GM12878 (cell line): ENCODE measurements around the gene OS9. TPM values are rescaled to one million over a fixed set of nuclear protein-coding genes. Genes with fewer than 3 reads are reported as not detected.
A peak's percentile ranks its signal among the peaks of the same experiment; 100 is the strongest.

Source experiments
- ATAC-seq: fragments of 200-7000 bp; cut with Tn5 transposase; 3 replicates; pipeline ENCODE4 v1.9.1; 2020; ENCODE audit warnings: mild to moderate bottlenecking, moderate library complexity
- BruUV-seq: library from RNA; stranded (reverse); fragments of 400-500 nt; replicated peaks from 2 replicates; lab custom pipeline; 2021; lab: Mats Ljungman, UMichigan
- CTCF ChIA-PET: fragments of 300-600 bp; sonication (Branson Sonifier 250); formaldehyde crosslinking; extraction: SDS; loops from one replicate; lab custom pipeline; 2021; ENCODE audit warnings: inconsistent platforms; lab: Yijun Ruan, JAX
- POLR2A ChIA-PET: fragments of 350-600 bp; formaldehyde crosslinking; extraction: SDS; loops from one replicate; lab custom pipeline; 2021; ENCODE audit warnings: inconsistent platforms; lab: Charles Lee
- RAD21 ChIA-PET: fragments of 300-600 bp; sonication (Branson Sonifier 250); formaldehyde crosslinking; loops from one replicate; lab custom pipeline; 2023; ENCODE audit warnings: antibody characterized with exemption; ENCODE audit not compliant: unreplicated experiment; lab: Charles Lee
- SMC1A ChIA-PET: fragments of 300-600 bp; sonication (Branson Sonifier 250); formaldehyde crosslinking; loops from one replicate; lab custom pipeline; 2023; ENCODE audit not compliant: unreplicated experiment, uncharacterized antibody; lab: Charles Lee
- DNase-seq: peaks from one replicate; pipeline ENCODE4 v3.0.0-alpha.2; 2011; ENCODE audit warnings: low read depth, low spot score
- FAIRE-seq: peaks from 3 replicates; lab custom pipeline; 2011; peaks lifted over from hg19 to GRCh38; lab: Jason Lieb, UNC
- H2AFZ ChIP-seq: 2 replicates; pipeline ENCODE4 v1.6.0; 2011; ENCODE audit warnings: low read depth, low read length, control low read depth; ENCODE audit not compliant: control insufficient read depth
- H3K27ac ChIP-seq: 2 replicates; pipeline ENCODE4 v1.5.1; 2011; ENCODE audit warnings: control low read depth; ENCODE audit not compliant: control insufficient read depth, insufficient read depth
- H3K27me3 ChIP-seq, 2 experiments: replicated peaks in 1 of 2; 2 replicates each; pipeline versions ENCODE4 v1.6.0 to v1.6.1; 2011; ENCODE audit warnings: low read length in 1 of 2; ENCODE audit not compliant: control insufficient read depth in 2 of 2, insufficient read depth in 2 of 2
- H3K36me3 ChIP-seq, 2 experiments: 2 replicates each; pipeline ENCODE4 v1.5.1; 2011; ENCODE audit warnings: low read length in 1 of 2; ENCODE audit not compliant: control insufficient read depth in 2 of 2, insufficient read depth in 2 of 2
- H3K4me1 ChIP-seq: 2 replicates; pipeline ENCODE4 v1.6.1; 2011; ENCODE audit warnings: mild to moderate bottlenecking, low read length, moderate library complexity, mixed read lengths; ENCODE audit not compliant: control insufficient read depth, insufficient read depth
- H3K4me2 ChIP-seq: 2 replicates; pipeline ENCODE4 v1.6.0; 2011; ENCODE audit warnings: control low read depth; ENCODE audit not compliant: control insufficient read depth, insufficient read depth
- H3K4me3 ChIP-seq: fragments of 200-600 bp; sonication (generic); 2 replicates; pipeline ENCODE4 v1.5.1; 2016
- H3K79me2 ChIP-seq: 2 replicates; pipeline ENCODE4 v1.6.0; 2011; ENCODE audit warnings: low read length; ENCODE audit not compliant: control insufficient read depth, insufficient read depth
- H3K9ac ChIP-seq: 2 replicates; pipeline ENCODE4 v1.8.0; 2011; ENCODE audit warnings: low read length, control low read depth, mixed read lengths; ENCODE audit not compliant: control insufficient read depth, insufficient read depth
- H3K9me3 ChIP-seq: replicated peaks from 3 replicates; pipeline ENCODE4 v1.5.1; 2011; ENCODE audit warnings: mild to moderate bottlenecking, low read length; ENCODE audit not compliant: control insufficient read depth, insufficient read depth
- H4K20me1 ChIP-seq: 2 replicates; pipeline ENCODE4 v1.6.0; 2011; ENCODE audit not compliant: control insufficient read depth, insufficient read depth
- BHLHE40 ChIP-seq, 2 experiments: fragments of 450-650 bp in 1 of 2; IDR thresholded peaks; 2 replicates each; pipeline ENCODE4 v1.6.1; 2011 to 2017; ENCODE audit warnings: low read depth in 2 of 2, borderline replicate concordance in 1 of 2, improper control_type of control experiment in 1 of 2, low read length in 1 of 2, mild to moderate bottlenecking in 1 of 2
- BMI1 ChIP-seq: fragments of 450-650 bp; IDR thresholded peaks from 2 replicates; pipeline ENCODE4 v1.6.1; 2016; ENCODE audit warnings: mild to moderate bottlenecking, moderate library complexity, borderline replicate concordance
- GABPA ChIP-seq: IDR thresholded peaks from 2 replicates; pipeline ENCODE4 v1.6.1; 2014; ENCODE audit warnings: antibody characterized with exemption, low read depth, mild to moderate bottlenecking, inconsistent platforms
- MYB ChIP-seq: fragments of 150-350 bp; IDR thresholded peaks from 2 replicates; pipeline ENCODE4 v1.6.1; 2014; ENCODE audit warnings: mild to moderate bottlenecking, low read depth, low read length, borderline replicate concordance
- TCF3 ChIP-seq: IDR thresholded peaks from 2 replicates; pipeline ENCODE4 v1.6.1; 2012; ENCODE audit warnings: low read depth, mild to moderate bottlenecking, low read length, borderline replicate concordance; ENCODE audit not compliant: insufficient read depth
- WGBS: methylation state at CpG from one replicate; pipeline ENCODE4 v1.1.6; 2016; ENCODE audit warnings: low lambda C conversion rate; ENCODE audit not compliant: insufficient replicate concordance, insufficient coverage; ENCODE audit errors: missing lambda C conversion rate; 5-methylcytosine and 5-hydroxymethylcytosine counted together
- in situ Hi-C: fragments of 300-500 bp; cut with MboI; formaldehyde crosslinking; loops from 9 replicates; pipeline ENCODE4 v1.14.3; 2018; ENCODE audit warnings: mixed read lengths
- intact Hi-C: fragments of 100-400 bp; cut with micrococcal nuclease; formaldehyde crosslinking; loops from one replicate; pipeline ENCODE4 v1.14.2; 2022; ENCODE audit not compliant: unreplicated experiment
- polyA plus RNA-seq, 11 experiments: library from polyadenylated mRNA; depleted of rRNA in 4 of 11; unstranded in 6 of 11; stranded (reverse) in 5 of 11; fragments of >200 nt; fragmentation: Nextera tagmentation in 4 of 11; fragmentation: Illumina TruSeq in 1 of 11; extraction: Ambion mirVana in 4 of 11; extraction: Trizol in 1 of 11; gene quantifications; 1 replicate in 1 of 11; 2 replicates in 10 of 11; pipeline versions ENCODE4 v1.2.1 to v1.2.3, GENCODE V29; 2011 to 2016; ENCODE audit warnings: inconsistent platforms in 2 of 11, missing spikeins in 2 of 11, low read depth in 1 of 11
- total RNA-seq, 4 experiments: library from RNA; depleted of rRNA in 3 of 4; stranded (reverse); fragments of >200 nt in 3 of 4; fragmentation: Illumina TruSeq in 1 of 4; extraction: Trizol in 1 of 4; gene quantifications; 2 replicates each; pipeline versions ENCODE4 v1.2.1 to v1.2.3, GENCODE V29; 2013 to 2021
- TF ChIP-seq, protein P1 (sequence below): fragments of 150-350 bp; IDR thresholded peaks from 2 replicates; pipeline ENCODE4 v1.6.1; 2016; ENCODE audit warnings: low read depth, low read length

Gene OS9
- total and polyA plus RNA-seq, 10 of the 15 experiments (the other 5 are each of a cell fraction or from before 2014, with no cell fraction given): 5.2 to 106 (median 79.1) TPM

DNA sequence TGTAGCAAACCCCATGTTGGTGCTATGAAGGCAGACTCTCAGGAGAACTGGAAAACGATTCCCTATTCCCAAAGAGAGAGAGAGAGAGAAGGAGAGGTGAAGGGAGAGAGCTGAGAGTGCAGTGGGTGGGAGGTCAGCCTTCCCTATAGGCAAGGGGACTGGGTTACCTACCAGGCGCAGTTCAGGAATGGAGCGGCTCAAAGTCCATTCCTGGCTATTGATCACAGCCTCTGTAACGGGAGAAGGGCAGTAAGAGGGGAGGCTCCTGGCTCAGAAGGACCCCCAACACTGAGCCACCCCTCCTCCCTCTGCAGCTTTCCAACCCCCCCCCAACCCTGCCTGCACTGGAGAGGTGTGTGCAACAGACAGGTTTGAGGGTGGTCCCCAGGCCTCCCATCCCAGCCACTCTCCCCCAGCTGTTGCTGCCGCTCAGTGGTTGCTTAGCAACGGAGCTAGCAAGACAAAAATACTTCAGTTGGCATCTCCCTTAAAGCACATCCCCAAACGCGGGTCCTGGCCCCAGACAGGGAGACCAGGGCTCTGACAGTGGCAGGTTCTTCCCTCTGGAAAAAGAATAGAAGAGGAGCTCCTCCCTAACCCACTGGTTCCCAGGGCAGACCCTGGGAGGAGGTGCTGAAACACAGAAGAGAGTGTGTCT lies 41.4 kb downstream of the OS9 start:
- no peak for FAIRE-seq
- no peak overlapping the region for H3K4me3 ChIP-seq
- no peaks in the 10 kb centered on the region for H3K27me3 ChIP-seq
- no TSS peak for BruUV-seq
- in situ Hi-C loops (no loop called here), intact Hi-C loops (no loop called here)
- H3K36me3 ChIP-seq: peaks cover 2 to 11% of the 10 kb centered on the region in 2 experiments
- WGBS: 71% methylated on average over 6 of the region's 8 CpGs
- POLR2A ChIA-PET: no interaction called here
- no peaks in the 10 kb centered on the region for H4K20me1 ChIP-seq
- RAD21 ChIA-PET: no interaction called here
- ATAC-seq: no peak
- CTCF ChIA-PET: no interaction called here
- TF ChIP-seq, protein P1, sequence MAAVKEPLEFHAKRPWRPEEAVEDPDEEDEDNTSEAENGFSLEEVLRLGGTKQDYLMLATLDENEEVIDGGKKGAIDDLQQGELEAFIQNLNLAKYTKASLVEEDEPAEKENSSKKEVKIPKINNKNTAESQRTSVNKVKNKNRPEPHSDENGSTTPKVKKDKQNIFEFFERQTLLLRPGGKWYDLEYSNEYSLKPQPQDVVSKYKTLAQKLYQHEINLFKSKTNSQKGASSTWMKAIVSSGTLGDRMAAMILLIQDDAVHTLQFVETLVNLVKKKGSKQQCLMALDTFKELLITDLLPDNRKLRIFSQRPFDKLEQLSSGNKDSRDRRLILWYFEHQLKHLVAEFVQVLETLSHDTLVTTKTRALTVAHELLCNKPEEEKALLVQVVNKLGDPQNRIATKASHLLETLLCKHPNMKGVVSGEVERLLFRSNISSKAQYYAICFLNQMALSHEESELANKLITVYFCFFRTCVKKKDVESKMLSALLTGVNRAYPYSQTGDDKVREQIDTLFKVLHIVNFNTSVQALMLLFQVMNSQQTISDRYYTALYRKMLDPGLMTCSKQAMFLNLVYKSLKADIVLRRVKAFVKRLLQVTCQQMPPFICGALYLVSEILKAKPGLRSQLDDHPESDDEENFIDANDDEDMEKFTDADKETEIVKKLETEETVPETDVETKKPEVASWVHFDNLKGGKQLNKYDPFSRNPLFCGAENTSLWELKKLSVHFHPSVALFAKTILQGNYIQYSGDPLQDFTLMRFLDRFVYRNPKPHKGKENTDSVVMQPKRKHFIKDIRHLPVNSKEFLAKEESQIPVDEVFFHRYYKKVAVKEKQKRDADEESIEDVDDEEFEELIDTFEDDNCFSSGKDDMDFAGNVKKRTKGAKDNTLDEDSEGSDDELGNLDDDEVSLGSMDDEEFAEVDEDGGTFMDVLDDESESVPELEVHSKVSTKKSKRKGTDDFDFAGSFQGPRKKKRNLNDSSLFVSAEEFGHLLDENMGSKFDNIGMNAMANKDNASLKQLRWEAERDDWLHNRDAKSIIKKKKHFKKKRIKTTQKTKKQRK: no peak
- TF ChIP-seq MYB: no peak
- no peak for TF ChIP-seq GABPA
- TF ChIP-seq BHLHE40 (IDR thresholded peaks at IDR 0.05; ENCODE audit: borderline replicate concordance in 1 of 2, low read depth in 2 of 2, low read length in 1 of 2): no peak
- TF ChIP-seq TCF3: no peak
- TF ChIP-seq BMI1: 0 out of 2 replicates have a peak, but pooled peaks have one; percentile 22
- no peaks in the 10 kb centered on the region for H3K9me3 ChIP-seq
- H3K4me2 ChIP-seq: no peak overlapping the region
- no peak for DNase-seq
- no peak overlapping the region for H3K27ac ChIP-seq
- no peak overlapping the region for H2AFZ ChIP-seq
- H3K79me2 ChIP-seq: peaks cover 3% of the 10 kb centered on the region
- SMC1A ChIA-PET: no interaction called here
- H3K4me1 ChIP-seq: peaks cover 3% of the 10 kb centered on the region; the same call in 1 of the 2 replicates
- no peak overlapping the region for H3K9ac ChIP-seq
